GM23248 (cell line): Measurements from ENCODE around the gene SSPN.

Source experiments
- EZH2 ChIP-seq: fragments of 200-600 bp; sonication (generic); IDR thresholded peaks from 2 replicates; pipeline ENCODE4 v1.6.1; 2018; ENCODE audit warnings: antibody characterized with exemption, mild to moderate bottlenecking; ENCODE audit not compliant: insufficient read depth, poor library complexity, severe bottlenecking
- EZH2phosphoT487 ChIP-seq: fragments of 200-600 bp; sonication (generic); IDR thresholded peaks from 2 replicates; pipeline ENCODE4 v1.6.1; 2018; ENCODE audit warnings: antibody characterized with exemption, moderate library complexity, mild to moderate bottlenecking, low read depth; ENCODE audit not compliant: insufficient read depth

DNA sequence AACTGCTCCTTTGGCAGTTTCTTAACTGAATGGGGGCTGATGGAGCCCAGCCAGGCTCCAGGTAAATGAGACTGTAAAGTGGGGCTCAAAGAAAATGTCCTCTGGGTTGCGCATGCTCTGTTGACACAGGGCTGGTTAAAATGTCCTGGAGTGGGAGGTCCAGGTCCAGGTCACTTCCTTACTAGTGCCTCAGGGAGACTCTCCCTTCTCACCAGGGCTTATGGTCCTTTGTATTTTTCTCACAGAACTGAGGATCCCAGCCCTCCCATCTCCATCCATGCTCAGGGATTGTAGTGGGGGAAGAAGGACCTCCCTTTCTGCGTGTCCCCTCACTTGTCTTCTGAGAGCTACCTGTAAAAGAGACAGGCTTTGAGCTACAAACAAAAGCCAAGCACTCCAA is 77.5 kb downstream of the SSPN start:
- TF ChIP-seq EZH2phosphoT487 (no peak), EZH2 (no peak)
